SKM-1 (cell line): ENCODE data around the gene HAVCR1.
"Not testable (repeated sequence)": the region's sequence is repeated elsewhere in the genome, so short reads cannot be mapped to it uniquely, and the experiment has no call there.

ENCODE experiments used
- DNase-seq: peaks from one replicate; lab custom pipeline; 2025; ENCODE audit not compliant: unreplicated experiment; lab: John Stamatoyannopoulos, UW

Gene HAVCR1

DNA sequence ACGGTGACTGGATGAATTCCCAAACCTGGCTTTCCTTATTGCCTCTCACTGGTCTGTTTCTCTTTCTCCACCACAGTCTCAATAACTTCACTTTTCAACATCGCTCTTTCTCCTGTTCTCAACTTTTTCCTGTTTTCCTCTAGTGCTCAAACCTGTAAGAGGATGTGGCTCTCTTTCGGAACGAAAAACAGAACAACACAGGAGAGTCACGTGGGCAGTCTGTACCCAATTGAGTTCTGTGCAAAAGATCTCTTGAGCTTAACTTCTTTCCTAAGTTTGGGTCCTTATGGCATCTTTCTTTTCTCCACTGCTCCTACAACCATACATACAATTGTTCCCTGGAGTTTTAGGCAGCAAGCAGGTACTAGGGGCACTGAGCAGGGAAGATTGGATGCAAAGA lies 8.9 kb downstream of the HAVCR1 start:
- no peak for DNase-seq

GRCh38 chr5:157049605-157050004 lies 9.3 kb downstream of the HAVCR1 start:
- DNase-seq, result no peak

DNA sequence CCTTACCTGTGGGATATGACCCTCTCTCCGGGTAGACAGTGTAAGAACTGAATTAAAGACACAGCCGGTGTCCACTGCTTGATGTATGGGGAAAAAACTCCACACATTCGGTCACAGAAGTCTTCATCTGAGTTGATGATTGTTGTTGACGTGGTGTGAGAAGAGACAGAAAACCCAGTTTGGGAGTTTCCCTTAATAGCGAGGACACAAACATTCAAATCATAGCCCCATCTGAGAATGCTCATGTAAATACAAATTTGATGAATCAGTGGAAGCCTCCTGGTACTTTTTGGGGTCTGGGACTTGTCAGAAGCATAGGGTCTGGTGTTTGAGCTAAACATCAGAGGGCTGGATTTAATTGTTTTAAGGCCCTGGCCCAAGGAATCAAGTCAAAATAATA lies 11.0 kb downstream of the HAVCR1 start:
- no peak for DNase-seq

DNA sequence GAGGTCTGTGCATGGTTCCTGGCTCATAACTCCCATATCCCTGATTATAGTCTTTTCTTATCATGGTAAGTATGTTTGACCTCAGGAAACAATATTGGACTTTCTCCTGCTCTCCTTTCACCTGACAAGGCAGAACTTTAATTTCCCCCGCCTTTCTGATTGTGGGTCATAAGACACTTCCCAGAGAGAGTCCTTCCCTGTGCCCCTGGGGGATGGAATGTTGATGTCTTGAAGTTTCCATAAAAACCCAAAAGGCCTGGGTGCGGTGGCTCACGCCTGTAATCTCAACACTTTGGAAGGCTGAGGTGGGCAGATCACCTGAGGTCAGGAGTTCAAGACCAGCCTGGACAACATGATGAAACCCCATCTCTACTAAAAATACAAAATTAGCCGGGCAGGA lies 11.9 kb downstream of the HAVCR1 start:
- not testable (repeated sequence) for DNase-seq

DNA sequence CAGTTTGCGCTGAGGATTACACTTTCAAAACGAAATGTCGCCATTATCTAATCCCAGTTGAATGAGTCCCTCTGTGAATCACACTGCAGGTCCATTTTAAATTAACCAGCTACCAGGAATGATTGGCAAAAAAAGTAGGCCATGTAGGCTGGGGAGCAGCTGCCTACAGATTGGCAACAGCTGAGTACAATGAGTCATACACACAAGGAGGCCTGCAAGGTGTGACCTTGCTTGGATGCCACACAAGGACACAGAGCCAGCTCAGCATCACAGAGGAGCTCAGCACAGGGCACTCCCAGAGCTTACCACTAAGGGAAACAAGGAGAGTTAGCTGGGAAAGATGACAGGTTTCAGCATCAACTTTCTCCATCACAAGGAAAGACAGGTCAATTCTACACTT lies 12.9 kb downstream of the HAVCR1 start:
- DNase-seq, result no peak

GRCh38 chr5:157045601-157046000 lies 13.3 kb downstream of the HAVCR1 start:
- no peak for DNase-seq

- no peak for DNase-seq
Measured at GRCh38 chr5:157038568-157039187, 20.2 kb downstream of the HAVCR1 start.

DNA sequence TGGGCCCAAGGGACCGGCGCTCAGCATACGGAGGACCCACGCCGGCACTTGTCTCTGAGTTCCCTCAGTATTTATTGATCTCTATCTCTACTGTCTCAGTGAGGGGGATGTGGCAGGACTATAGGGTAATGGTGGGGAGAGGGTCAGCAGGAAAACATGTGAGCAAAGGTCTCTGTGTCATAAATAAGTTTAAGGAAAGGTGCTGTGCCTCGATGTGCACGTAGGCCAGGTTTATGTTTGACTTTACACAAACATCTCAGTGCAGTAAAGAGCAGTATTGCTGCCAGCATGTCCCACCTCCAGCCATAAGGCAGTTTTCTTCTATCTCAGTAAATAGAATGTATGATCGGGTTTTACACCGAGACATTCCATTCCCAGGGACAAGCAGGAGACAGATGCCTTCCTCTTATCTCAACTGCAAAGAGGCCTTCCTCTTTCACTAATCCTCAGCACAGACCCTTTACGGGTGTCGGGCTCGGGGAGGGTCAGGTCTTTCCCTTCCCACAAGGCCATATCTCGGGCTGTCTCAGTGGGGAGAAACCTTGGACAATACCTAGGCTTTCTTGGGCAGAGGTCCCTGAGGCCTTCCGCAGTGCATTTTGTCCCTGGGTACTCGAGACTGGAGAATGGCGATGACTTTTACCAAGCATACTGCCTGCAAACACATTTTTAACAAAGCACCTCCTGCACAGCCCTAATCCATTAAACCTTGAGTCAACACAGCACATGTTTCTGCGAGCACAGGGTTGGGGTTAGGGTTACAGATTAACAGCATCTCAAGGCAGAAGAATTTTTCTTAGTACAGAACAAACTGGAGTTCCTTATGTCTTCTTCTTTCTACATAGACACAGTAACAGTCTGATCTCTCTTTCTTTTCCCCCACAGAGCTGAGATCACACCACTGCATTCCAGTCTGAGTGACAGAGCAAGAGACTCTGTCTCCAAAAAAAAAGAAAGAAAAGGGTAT lies 24.5 kb downstream of the HAVCR1 start:
- not testable (repeated sequence) for DNase-seq

DNA sequence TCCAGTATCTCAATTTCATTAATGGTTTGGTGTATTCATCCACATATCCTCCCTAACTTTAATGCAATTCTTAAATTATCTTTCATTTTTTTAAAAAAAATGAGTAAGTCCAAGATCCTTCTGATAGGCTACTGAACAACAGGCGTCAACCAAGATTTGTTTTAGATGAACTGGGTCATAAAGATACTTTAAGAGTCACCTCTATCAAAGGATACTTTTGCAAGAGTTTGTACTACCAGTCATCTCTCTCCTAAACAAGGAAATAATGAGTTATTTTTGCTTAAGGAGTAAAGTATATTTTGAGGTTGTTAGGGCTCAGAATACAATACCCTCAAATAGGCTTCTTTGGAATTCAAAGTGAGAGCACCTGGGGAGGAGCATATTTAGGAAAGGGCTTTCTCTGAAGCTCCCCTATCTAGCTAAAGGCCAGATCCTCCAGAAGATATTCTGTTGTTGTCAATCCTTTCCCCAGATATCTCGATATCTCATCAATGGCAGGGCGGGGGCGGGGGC lies 25.8 kb downstream of the HAVCR1 start:
- DNase-seq, result no peak

DNA sequence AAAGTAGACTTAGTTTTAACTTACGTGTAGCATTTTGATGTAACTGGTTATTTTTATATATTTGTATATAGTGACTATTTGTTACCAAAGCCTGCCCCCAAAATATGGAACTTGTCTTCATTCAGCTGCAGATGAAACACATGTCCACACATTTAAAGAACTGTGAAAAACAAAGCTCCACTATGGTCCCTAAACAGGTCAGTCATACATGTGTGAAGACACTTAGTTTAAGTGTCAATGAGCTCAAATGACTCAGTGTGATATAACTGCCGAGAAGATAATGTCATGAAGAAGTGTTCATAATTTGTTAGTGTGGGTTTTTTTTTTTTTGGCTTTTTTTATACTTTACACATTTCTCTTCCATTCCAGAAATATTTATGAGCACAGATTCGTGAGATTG lies 28.2 kb downstream of the HAVCR1 start:
- DNase-seq, result no peak

DNA sequence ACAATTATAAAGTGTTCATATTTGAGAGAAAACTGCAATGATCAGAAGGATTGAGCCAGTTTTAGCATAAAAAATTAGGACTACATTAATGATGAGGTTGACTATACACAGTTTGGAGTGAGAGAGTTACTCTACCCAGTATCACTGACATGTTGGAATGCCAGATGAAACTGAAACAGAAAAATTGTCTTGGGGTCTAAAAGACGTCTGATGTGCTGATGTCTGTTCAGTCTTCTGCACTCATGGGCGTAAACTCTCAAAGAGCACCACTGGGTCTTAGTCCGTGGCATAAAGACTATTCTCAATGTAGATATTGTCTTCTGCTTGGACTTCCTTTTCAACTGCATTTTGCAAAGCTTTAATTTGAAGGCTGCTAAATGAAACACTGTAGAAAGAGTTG lies 29.5 kb downstream of the HAVCR1 start:
- no peak for DNase-seq

DNA sequence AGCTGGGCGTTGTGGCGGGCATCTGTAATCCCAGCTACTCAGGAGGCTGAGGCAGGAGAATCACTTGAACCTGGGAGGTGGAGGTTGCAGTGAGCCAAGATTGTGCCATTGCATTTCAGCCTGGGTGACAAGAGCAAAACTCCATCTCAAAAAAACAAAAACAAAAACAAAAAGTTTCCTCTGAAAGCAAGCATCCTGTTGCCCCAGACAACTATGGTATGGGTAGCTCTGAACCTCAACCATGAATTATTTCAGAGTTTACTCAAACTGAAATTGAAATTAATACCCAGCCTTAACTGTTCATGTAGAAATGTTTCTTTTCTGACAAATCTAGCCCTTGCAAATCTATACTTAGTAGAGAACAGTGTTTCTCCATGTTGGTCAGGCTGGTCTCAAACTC lies 31.3 kb downstream of the HAVCR1 start:
- not testable (repeated sequence) for DNase-seq

- DNase-seq, result no peak
Measured at GRCh38 chr5:157026789-157027424, 32.0 kb downstream of the HAVCR1 start.

DNA sequence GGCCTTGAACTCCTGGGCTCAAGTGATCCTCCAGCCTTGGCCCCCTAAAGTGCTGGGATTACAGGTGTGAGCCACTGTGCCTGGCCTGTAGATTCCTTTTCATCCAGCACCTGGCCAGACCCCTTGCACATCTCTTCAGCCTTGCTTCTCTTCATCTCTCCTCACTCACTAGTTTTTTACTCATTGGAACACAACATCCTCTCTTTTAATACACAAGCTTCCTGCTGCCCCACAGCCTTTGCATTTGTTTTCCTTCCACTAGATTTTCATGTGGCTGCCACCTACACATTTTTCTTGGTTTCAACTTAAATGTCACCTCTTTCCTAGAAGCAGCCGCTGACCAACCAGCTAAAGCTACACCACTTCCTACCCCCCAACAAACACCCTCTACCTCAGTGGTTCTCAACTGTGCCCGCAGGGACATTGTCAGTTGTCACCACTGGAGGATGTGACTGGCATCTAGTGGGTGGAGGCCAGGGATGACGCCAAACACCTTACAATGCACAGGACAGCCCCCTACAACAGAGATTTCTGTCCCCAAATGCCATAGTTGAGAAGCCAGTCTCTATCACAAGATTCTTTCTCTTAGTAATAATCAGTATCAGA lies 33.7 kb downstream of the HAVCR1 start:
- no peak for DNase-seq

DNA sequence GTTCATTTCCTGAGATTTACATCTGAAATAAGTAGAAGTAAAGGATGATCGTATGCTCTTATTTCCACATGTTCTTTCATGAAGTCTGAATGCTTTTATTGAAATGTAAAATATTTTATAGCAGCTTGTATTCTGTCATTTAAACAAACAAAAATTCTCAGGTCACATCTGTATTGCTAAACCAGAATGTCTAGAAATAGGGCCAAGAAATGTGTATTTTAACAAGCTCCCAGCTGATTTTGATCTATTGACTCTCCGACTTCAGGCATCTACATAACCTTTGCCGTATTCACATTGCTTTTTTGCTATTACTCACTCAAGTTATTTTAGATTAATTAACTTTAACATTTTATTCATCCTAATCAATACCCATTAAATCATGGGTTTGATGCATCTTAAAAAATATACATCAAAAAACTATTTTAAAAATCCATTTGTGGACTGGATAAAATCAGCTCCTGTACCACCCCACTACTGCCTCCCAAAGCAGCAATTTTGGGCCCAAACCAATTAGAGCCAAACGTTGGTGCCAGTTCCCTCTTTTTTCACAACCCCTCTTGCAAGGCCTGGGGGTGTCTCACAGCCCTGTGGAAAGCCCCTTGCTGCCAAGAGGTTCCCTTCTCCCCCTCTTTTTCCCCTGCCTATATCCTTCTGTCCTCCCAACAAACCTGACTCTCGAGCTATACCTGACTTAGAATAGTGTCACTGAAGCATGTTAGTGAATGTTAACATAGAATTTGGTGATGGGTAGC lies 34.5 kb downstream of the HAVCR1 start:
- DNase-seq, result no peak

- no peak for DNase-seq
Measured at GRCh38 chr5:157022024-157022423, 36.9 kb downstream of the HAVCR1 start.

DNA sequence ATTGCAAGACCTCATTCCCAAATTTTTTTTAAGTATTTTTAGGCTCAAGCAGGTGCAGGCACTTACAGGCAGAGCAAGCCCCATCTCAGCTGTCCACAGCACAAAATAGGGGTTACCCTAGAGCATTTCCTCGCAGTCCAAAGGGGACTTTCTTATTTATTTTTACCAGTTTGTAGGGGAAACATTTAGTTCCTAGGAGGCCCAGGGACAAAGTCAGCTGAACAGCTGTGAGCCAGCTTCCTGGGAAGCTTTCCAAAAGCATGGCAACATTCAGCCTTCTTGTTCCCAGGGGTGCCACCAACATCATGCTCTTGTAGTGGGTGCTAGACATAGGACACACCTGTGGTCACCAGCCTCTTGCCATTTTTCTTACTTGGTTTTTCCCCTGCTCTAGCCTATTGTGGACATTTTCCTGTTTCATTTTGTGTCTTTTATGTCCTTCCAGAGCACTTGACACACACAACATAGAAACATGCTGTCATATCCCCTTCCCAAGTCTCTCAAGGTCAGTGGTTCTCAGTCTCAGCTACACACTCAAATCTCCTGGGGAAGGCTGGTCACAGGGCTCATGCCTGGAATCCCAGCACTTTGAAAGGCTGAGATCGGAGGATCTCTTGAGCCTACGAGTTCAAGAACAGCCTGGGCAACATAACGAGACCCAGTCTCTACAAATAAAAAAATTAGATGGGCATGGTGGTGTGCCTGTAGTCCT lies 38.2 kb downstream of the HAVCR1 start:
- no peak for DNase-seq

GRCh38 chr5:157020002-157020401 lies 38.9 kb downstream of the HAVCR1 start:
- no peak for DNase-seq

GRCh38 chr5:157014143-157014542 lies 44.8 kb downstream of the HAVCR1 start:
- not testable (repeated sequence) for DNase-seq

GRCh38 chr5:157006262-157006661 lies 52.7 kb downstream of the HAVCR1 start:
- no peak for DNase-seq
